Activated CD8-positive, alpha-beta T cell treated with anti-CD3 and anti-CD28 coated beads for 36 hours (primary cell): ENCODE data around the gene MACROH2A1. TPM values are rescaled to one million over a fixed set of nuclear protein-coding genes. Genes with fewer than 3 reads are reported as not detected.

Source experiments
- ATAC-seq: fragments of 200-7000 bp; cut with Tn5 transposase; one replicate; pipeline ENCODE4 v1.10.0; 2021; ENCODE audit warnings: mild to moderate bottlenecking, moderate library complexity
- CTCF ChIA-PET: fragments of 350-600 bp; sonication (Branson Sonifier 250); formaldehyde crosslinking; loops from one replicate; lab custom pipeline; 2021; ENCODE audit warnings: antibody characterized with exemption; lab: Charles Lee
- POLR2A ChIA-PET: fragments of 350-600 bp; sonication (Branson Sonifier 250); formaldehyde crosslinking; loops from one replicate; lab custom pipeline; 2021; ENCODE audit warnings: antibody characterized with exemption; lab: Charles Lee
- DNase-seq: peaks from one replicate; pipeline ENCODE4 v3.0.0-alpha.2; 2020
- H3K27ac Mint-ChIP-seq: one replicate; pipeline ENCODE4 v1.8.0; 2021; ENCODE audit warnings: mild to moderate bottlenecking, mixed read lengths
- H3K27me3 Mint-ChIP-seq: one replicate; pipeline ENCODE4 v1.8.0; 2021; ENCODE audit warnings: mixed read lengths
- H3K36me3 Mint-ChIP-seq: one replicate; pipeline ENCODE4 v1.8.0; 2021; ENCODE audit warnings: low read depth, mixed read lengths
- H3K4me1 Mint-ChIP-seq: one replicate; pipeline ENCODE4 v1.8.0; 2021; ENCODE audit warnings: low read depth, mixed read lengths
- H3K4me3 Mint-ChIP-seq: one replicate; pipeline ENCODE4 v1.8.0; 2021; ENCODE audit warnings: mild to moderate bottlenecking, moderate library complexity, mixed read lengths
- H3K9me3 Mint-ChIP-seq: one replicate; pipeline ENCODE4 v1.8.0; 2021; ENCODE audit warnings: mixed read lengths
- intact Hi-C: fragments of 100-400 bp; cut with micrococcal nuclease; formaldehyde crosslinking; loops from one replicate; pipeline ENCODE4 v1.10.0; 2022
- total RNA-seq, 2 experiments: library from RNA; stranded (reverse); gene quantifications; one replicate each; pipeline ENCODE4 v1.2.3, GENCODE V29; 2021
- TF ChIP-seq, protein P1 (sequence below): fragments of 200-600 bp; IDR thresholded peaks from one replicate; pipeline ENCODE4 v1.8.0; 2022; ENCODE audit warnings: antibody characterized with exemption, mild to moderate bottlenecking

Gene MACROH2A1
- total RNA-seq, 2 experiments from 2014 or later = 170 to 179 TPM

- Mint-ChIP-seq H3K36me3 (no peaks in the 10 kb centered on the region), H3K27me3 (no peaks in the 10 kb centered on the region), H3K4me3 (no peak overlapping the region), H3K27ac (no peak overlapping the region), H3K9me3 (no peaks in the 10 kb centered on the region), H3K4me1 (no peaks in the 10 kb centered on the region)
- TF ChIP-seq, protein P1, sequence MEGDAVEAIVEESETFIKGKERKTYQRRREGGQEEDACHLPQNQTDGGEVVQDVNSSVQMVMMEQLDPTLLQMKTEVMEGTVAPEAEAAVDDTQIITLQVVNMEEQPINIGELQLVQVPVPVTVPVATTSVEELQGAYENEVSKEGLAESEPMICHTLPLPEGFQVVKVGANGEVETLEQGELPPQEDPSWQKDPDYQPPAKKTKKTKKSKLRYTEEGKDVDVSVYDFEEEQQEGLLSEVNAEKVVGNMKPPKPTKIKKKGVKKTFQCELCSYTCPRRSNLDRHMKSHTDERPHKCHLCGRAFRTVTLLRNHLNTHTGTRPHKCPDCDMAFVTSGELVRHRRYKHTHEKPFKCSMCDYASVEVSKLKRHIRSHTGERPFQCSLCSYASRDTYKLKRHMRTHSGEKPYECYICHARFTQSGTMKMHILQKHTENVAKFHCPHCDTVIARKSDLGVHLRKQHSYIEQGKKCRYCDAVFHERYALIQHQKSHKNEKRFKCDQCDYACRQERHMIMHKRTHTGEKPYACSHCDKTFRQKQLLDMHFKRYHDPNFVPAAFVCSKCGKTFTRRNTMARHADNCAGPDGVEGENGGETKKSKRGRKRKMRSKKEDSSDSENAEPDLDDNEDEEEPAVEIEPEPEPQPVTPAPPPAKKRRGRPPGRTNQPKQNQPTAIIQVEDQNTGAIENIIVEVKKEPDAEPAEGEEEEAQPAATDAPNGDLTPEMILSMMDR = no peak
- intact Hi-C loops = no loop called here
- POLR2A ChIA-PET = interaction anchor here (0.6 kb wide), 1 partner anchor 77 kb away, joined by 3 read pairs; no protein-coding TSS in a partner anchor
- CTCF ChIA-PET = interaction anchor here (0.5 to 4.7 kb wide), 5 partner anchors 11 to 120 kb away, joined by 3 to 24 read pairs (median 5); no protein-coding TSS in a partner anchor
- no peak for DNase-seq
- ATAC-seq = no peak
Observed at GRCh38 chr5:135446206-135446605, 47.2 kb upstream of the MACROH2A1 start.

DNA sequence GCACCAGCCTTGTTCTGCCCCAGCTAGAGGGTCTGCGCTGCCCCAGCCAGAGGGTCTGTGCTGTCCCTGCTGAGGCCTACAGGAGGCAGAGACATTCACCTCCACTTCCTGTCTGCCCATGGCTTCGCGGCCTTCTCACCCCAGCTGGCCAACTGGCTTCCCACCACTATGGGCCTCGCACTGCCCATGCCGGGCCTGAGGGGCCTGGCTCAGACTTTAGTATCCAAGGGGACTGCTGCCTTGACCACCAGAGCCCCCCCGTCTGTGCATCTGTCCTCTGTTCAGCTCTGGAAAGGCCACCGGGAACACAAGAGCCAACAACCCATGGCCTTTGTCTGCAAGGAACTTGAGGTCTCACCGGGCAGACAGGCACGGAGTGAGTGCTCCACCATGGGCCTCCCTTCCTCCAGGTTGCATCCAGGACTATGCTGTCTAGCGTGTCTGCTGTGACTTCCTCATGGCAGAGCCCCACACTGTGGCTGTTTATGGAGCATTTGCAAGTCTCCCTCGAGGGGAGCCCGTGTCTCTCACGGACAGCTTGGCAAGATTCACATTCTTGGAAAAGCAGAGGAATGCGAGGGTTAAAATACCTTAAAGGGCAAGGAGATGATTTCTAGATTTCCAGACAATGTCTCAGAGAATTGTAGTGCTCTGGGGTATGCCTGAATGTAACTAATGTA lies 46.4 kb upstream of the MACROH2A1 start:
- TF ChIP-seq, protein P1 = no peak
- DNase-seq (no peak), ATAC-seq (no peak)
- H3K27ac Mint-ChIP-seq = no peak overlapping the region
- no peaks in the 10 kb centered on the region for H3K27me3 Mint-ChIP-seq
- no peak overlapping the region for H3K4me3 Mint-ChIP-seq
- H3K9me3 Mint-ChIP-seq = no peaks in the 10 kb centered on the region
- ChIA-PET POLR2A (interaction anchor here (0.6 kb wide), 1 partner anchor 76 kb away, joined by 3 read pairs; no protein-coding TSS in a partner anchor), CTCF (interaction anchor here (0.9 to 4.7 kb wide), 4 partner anchors 12 to 121 kb away, joined by 3 to 24 read pairs (median 6); no protein-coding TSS in a partner anchor)
- H3K36me3 Mint-ChIP-seq = no peaks in the 10 kb centered on the region
- H3K4me1 Mint-ChIP-seq = no peaks in the 10 kb centered on the region
- intact Hi-C loops = no loop called here

DNA sequence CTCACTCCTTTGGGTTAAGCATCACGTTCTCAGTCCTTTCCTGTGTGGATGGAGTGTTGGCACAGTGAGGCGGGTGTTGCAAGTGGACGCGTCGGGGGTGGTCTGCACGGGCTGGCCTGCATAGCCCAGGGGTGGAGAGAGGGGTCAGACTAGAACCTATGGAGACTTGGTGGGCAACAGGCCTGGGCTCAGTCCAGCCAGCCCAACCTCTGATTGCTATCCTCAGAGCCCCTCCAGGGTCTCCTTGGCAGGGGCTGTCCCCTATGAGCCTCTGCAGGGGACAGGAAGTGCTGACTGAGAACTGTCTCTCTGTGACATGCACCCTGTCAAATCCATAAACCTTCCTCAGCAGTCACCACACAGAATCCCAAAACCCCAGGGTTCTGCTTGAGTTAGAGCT lies 45.9 kb upstream of the MACROH2A1 start:
- DNase-seq = no peak
- H3K4me1 Mint-ChIP-seq = no peaks in the 10 kb centered on the region
- TF ChIP-seq, protein P1 = no peak
- no peaks in the 10 kb centered on the region for H3K9me3 Mint-ChIP-seq
- no peak overlapping the region for H3K4me3 Mint-ChIP-seq
- ChIA-PET POLR2A (no interaction called here), CTCF (interaction anchor here (0.8 to 4.7 kb wide), 3 partner anchors 12 to 18 kb away, joined by 3 to 24 read pairs (median 3); no protein-coding TSS in a partner anchor)
- ATAC-seq = no peak
- no peaks in the 10 kb centered on the region for H3K27me3 Mint-ChIP-seq
- intact Hi-C loops = no loop called here
- H3K27ac Mint-ChIP-seq = no peak overlapping the region
- no peaks in the 10 kb centered on the region for H3K36me3 Mint-ChIP-seq

DNA sequence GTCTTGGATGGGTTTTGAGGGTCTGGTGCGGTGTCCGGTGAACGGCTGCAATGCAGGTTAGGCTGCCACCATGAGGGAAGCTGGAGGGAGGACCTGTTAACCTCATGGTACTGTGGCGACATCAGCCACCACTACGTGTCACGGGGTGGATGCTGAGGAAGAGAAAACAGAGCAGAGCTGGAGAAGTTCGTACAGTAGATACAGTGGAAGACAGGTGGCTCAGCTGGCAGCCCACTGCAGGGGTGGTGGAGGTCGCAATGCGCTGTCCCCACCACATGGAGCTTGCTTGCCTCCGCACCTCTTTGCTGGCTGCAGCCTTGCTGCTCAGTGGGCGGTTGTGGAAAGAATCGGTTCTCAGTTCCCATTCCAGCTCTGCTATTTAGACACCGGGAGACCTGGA lies 45.3 kb upstream of the MACROH2A1 start:
- ATAC-seq = no peak
- intact Hi-C loops = no loop called here
- Mint-ChIP-seq H3K36me3 (no peaks in the 10 kb centered on the region), H3K4me3 (no peak overlapping the region), H3K27me3 (no peaks in the 10 kb centered on the region), H3K9me3 (no peaks in the 10 kb centered on the region), H3K4me1 (no peaks in the 10 kb centered on the region), H3K27ac (no peak overlapping the region)
- POLR2A ChIA-PET = no interaction called here
- TF ChIP-seq, protein P1 = no peak
- CTCF ChIA-PET = interaction anchor here (0.8 to 0.9 kb wide), 2 partner anchors 13 to 18 kb away, joined by 3 read pairs; no protein-coding TSS in a partner anchor
- DNase-seq = no peak
